ENCODE data around the gene DSTN. TPM values are rescaled to one million over a fixed set of nuclear protein-coding genes. Genes with fewer than 3 reads are reported as not detected.
A peak's percentile ranks its signal among the peaks of the same experiment; 100 is the strongest.

DSTN gene
- total RNA-seq, 2 donors from 2014 or later = 266 to 374 TPM

- ATAC-seq = no peak
Observed at GRCh38 chr20:17542481-17542880, 27.4 kb upstream of the DSTN start.

GRCh38 chr20:17542993-17543412 is 26.9 kb upstream of the DSTN start:
- intact Hi-C loops (cut with DNase I, micrococcal nuclease) = no loop called here
- DNase-seq (no peak), ATAC-seq (no peak)

More at GRCh38 chr20:17542481-17542880, 27.4 kb upstream of the DSTN start:
- intact Hi-C loops (cut with DNase I, micrococcal nuclease) = no loop called here
- no peak for DNase-seq

DNA sequence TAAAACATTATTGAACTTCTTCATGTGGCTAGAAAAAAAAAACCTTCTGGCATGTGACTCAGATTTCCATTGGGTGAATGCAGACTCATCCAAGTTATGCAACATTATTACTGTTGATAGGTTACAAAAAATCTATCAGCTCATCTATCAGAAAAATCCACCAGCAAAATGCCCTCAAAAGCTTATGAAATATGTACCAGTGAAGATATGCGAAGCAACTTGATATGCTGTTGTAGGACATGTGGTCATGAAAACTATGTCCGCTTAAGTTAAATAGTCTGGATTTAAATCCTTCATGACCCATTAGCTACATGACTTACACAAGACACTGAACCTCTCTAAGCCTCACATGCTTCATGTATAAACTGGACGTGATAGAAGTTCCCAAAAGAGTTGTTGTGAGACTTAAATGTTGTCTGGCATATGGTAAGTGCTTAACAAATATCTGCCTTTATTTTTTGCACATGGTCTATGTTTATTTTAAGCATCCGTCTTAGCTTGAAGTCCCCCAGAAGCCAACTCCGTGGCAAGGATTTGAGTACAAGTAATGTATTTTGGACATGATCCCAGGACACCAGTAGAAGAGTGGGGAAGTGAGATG is 26.2 kb upstream of the DSTN start:
- intact Hi-C loops (cut with DNase I, micrococcal nuclease) = no loop called here
- ATAC-seq (no peak), DNase-seq (no peak)

GRCh38 chr20:17545127-17545526 is 24.7 kb upstream of the DSTN start:
- no peak for DNase-seq
- no peak for ATAC-seq
- intact Hi-C loops (cut with DNase I, micrococcal nuclease) = no loop called here

- ATAC-seq (no peak), DNase-seq (no peak)
- intact Hi-C loops (cut with DNase I, micrococcal nuclease) = no loop called here
Observed at GRCh38 chr20:17549131-17549530, 20.7 kb upstream of the DSTN start.

DNA sequence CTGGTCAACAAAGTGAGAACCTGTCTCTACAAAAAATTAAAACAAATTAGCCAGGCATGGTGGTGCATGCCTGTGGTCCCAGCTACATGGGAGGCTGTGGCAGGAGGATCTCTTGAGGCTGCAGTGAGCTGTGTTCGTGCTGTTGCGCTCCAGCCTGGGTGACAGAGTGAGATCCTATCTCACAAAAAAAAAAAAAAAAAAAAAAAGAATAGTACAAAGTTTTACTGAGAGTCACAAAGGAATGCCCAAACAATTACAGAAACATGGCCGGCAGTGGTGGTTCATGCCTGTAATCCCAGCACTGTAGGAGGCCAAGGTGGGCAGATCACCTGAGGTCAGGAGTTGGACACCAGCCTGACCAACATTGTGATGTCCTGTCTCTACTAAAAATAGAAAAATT is 14.8 kb upstream of the DSTN start:
- ATAC-seq (no peak), DNase-seq (no peak)
- intact Hi-C loops (cut with DNase I, micrococcal nuclease) = no loop called here

DNA sequence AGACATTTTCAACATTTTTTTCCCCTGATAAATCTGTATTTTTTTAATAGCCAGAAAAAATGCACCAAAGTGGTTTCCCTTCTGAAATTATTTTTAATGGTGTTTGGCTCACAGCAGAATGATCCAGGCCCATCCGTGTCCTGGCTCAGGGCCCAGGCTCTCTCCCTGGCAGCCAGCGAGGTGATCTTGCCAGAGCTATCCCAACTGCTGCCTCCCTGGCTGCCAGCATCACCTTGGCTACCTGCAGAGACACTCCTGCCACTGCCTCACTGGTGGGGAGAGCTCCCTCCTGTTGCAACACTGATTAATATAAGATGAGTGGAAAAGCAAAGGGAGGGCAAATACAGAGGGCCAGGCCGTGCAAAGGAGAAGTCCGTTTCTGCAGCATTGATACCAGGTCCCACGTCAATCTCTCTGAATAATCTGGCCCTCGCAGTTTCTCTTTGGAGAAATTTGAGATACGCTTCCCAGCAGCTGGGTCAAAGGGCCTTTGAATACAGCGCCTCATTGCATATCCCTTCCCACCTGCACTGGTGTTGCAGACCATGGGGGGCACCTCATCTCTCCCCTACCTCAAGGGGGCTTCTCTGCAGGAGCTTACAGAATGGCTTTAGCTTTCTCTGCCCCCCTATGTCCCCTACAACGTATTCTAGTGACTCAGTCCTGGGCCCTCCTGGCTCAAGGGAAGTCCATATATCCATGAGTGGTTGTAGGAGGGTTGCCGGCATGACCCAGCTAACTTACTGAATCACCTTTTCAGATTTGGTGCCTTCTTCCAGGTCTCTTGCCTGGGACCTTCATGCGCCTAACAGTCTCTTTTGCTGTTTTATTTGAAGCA is 12.8 kb upstream of the DSTN start:
- DNase-seq (peak; percentile 70 to 71), ATAC-seq (peak; percentile 81)
- intact Hi-C loops (cut with DNase I, micrococcal nuclease) = no loop called here

DNA sequence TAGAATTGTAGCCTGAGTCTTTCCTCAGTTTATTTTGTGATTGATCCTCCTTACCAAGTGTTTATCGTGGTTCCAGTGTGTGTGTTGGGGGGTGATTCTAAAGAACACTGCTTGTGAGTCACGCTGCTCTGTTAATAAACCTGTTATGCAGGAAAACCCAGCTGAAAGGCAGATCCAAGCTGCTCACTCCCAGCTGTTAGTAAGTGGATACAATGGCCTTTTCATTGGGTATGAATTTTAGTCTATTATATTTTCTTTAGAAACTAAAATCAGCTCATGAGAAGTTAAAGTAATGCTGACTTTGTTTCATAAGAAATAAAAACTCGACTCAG is 12.2 kb upstream of the DSTN start:
- ATAC-seq (peak; percentile 89), DNase-seq (no peak)
- intact Hi-C loops (cut with DNase I, micrococcal nuclease) = no loop called here

DNA sequence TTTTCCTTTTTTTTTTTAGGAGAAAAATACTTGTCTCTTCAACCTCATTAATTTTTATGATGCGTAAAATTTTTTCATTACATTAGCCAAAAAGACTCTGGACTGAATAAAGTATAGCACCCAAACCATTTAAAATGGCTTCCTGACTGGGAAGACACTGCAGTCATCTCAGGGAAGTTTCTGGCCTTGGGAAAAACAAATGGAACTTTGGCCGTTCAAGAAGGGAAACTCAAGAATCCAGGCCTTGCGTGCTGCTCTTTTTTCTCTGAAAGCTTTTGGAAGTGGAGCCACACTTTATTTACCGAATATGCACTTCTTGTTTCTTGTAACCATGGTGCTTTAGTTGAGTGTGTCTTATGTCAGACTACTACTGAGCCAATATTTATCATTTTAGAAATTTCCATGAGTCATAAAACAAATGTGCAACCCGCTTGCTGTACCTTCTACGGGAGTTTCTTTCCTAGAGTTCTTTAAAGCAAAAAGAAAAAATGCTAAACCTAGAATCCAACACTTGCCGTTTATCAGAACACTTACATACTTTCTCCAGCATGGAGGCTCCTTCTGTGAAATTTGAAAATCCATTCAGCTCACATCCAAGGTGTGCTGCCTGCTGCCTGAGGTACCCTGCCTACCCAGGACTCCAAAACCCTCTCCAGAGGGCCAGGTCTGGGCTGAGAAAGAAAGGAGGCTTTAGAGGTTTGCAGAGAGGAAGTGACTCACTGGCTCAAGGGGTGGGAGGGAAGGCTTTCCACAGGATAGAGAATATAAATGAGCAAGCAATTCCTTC is 11.5 kb upstream of the DSTN start:
- DNase-seq = peak in 1 of 2 donors; percentile 49
- peak; percentile 40 for ATAC-seq
- intact Hi-C loops (cut with DNase I, micrococcal nuclease) = no loop called here

GRCh38 chr20:17558941-17559304 is 11.0 kb upstream of the DSTN start:
- no peak for ATAC-seq
- no peak for DNase-seq
- intact Hi-C loops (cut with DNase I, micrococcal nuclease) = no loop called here

GRCh38 chr20:17559338-17559737 is 10.5 kb upstream of the DSTN start:
- ATAC-seq = no peak
- intact Hi-C loops (cut with DNase I, micrococcal nuclease) = no loop called here
- no peak for DNase-seq

GRCh38 chr20:17560344-17561074 is 9.4 kb upstream of the DSTN start:
- DNase-seq = no peak
- ATAC-seq = no peak
- intact Hi-C loops (cut with DNase I, micrococcal nuclease) = no loop called here

GRCh38 chr20:17562804-17563305 is 7.0 kb upstream of the DSTN start:
- no peak for DNase-seq
- no peak for ATAC-seq
- intact Hi-C loops (cut with DNase I, micrococcal nuclease) = no loop called here

- peak; percentile 26 for ATAC-seq
- intact Hi-C loops (cut with DNase I, micrococcal nuclease) = no loop called here
- DNase-seq = no peak
Observed at GRCh38 chr20:17565169-17565845, 4.6 kb upstream of the DSTN start.

GRCh38 chr20:17566345-17566744 is 3.5 kb upstream of the DSTN start:
- ATAC-seq (no peak), DNase-seq (no peak)
- intact Hi-C loops (cut with DNase I, micrococcal nuclease) = no loop called here

DNA sequence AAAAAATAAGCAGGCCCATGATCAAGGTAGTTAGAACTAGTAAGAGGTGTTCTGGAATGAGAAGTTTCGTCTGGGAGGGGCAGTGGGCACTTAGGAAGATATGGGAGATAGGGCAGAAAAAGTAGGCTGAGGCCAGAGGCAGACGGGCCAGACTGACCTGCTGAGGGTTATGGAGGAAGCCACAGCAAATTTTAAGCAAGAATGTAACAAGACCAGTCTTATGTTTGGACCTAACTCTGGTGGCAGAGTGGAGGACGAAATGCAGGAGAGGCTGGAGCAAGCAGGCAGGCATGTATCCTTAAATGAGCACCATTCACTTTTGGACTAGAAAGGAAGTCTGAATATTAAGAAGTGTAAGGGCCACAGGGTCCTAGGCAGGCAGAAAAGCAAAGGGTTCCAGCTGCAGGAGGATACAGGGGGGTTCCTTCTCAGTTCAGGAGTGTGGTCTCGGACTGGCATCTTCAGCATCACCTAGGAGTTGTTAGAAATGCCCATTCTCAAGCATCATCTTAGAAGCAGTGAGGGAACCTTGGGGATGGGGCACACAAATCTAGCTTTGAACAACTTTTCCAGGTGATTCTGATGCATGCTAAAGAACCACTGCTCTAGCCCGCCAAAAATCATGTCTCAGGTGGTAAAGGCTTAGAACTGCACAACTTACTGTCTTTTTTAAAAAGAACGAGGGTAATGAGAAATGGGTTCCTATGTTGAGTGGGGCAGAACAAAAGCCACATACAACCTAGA is 1.7 kb upstream of the DSTN start:
- no peak for DNase-seq
- intact Hi-C loops (cut with DNase I, micrococcal nuclease) = no loop called here
- ATAC-seq = no peak

DNA sequence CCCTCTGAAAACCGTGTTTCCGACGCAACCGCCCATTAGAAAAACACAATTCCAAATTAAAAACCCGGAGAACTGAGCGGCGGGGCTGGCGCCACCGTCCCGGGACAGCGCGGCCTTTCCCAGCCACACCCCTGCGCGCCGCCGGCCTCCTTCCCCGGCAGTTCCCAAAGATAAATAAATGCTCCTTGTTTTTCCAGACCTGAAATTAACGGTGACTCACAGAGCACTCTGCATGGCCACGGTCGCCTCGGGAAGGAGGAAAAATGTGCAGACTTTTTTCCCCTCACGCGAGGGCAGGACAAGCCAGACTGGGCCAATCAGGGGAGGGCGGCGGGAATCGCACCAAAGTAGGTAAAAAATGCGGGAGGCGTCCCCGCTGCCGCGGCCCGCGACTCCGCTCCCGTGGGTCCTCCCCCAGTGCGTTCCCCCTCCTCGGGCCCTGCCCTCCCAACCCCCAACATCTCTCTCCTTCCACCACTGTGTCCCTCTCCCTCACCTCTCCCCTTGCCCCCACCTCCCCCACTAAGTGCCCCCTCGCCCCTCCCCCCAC is 828 bp upstream of the DSTN start:
- ATAC-seq = peak; percentile 55

More for the DNA sequence above, 828 bp upstream of the DSTN start:
- DNase-seq = peak; percentile 81 to 92
- intact Hi-C loops (cut with DNase I, micrococcal nuclease) = no loop called here
